GM12873 (cell line): ENCODE measurements around the gene NSUN3.

ENCODE experiments used
- TF ChIP-seq, protein P1 (sequence below): IDR thresholded peaks from 2 replicates; pipeline ENCODE4 v1.5.1; 2012; ENCODE audit warnings: low read depth, mild to moderate bottlenecking, moderate library complexity, low read length, control low read depth; ENCODE audit not compliant: insufficient read depth; ENCODE audit errors: missing control alignments

The NSUN3 gene

DNA sequence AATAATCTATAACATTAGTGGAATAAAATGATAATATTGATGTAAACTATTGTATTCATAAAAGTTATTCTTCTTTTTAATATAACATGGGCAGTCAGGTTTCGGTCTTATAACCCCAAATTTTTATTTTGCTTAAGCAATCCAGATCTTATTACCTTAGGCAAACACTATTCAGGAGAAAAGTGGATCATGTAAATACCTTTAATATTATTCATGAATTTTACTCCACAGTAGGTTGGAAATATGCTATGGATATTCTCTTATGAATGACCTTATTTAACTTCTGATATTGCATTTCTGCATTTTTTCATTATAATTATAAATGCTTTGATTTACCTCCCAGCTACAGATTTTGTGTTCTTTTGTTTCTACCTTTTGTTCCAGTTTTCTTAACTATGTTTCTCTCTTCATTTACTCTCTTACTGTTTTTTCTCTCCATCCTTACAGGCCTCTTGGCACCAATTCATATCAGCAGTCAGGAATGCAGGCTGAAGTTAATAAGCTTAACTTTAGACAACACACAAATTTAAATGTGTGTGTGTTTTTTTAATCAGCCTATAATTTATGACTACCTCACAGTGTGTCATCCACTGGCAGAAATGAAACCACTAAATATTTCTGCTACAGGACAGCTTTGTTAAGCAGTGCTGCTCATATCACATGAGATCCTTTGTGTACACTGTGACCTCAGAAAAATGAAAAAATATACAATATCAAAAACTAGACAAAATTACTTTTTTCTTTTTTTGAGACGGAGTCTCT, 111.0 kb downstream of the NSUN3 start:
- TF ChIP-seq, protein P1, sequence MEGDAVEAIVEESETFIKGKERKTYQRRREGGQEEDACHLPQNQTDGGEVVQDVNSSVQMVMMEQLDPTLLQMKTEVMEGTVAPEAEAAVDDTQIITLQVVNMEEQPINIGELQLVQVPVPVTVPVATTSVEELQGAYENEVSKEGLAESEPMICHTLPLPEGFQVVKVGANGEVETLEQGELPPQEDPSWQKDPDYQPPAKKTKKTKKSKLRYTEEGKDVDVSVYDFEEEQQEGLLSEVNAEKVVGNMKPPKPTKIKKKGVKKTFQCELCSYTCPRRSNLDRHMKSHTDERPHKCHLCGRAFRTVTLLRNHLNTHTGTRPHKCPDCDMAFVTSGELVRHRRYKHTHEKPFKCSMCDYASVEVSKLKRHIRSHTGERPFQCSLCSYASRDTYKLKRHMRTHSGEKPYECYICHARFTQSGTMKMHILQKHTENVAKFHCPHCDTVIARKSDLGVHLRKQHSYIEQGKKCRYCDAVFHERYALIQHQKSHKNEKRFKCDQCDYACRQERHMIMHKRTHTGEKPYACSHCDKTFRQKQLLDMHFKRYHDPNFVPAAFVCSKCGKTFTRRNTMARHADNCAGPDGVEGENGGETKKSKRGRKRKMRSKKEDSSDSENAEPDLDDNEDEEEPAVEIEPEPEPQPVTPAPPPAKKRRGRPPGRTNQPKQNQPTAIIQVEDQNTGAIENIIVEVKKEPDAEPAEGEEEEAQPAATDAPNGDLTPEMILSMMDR, result no peak

- TF ChIP-seq, protein P1, result no peak
Observed at GRCh38 chr3:94175677-94176076, 112.8 kb downstream of the NSUN3 start.

DNA sequence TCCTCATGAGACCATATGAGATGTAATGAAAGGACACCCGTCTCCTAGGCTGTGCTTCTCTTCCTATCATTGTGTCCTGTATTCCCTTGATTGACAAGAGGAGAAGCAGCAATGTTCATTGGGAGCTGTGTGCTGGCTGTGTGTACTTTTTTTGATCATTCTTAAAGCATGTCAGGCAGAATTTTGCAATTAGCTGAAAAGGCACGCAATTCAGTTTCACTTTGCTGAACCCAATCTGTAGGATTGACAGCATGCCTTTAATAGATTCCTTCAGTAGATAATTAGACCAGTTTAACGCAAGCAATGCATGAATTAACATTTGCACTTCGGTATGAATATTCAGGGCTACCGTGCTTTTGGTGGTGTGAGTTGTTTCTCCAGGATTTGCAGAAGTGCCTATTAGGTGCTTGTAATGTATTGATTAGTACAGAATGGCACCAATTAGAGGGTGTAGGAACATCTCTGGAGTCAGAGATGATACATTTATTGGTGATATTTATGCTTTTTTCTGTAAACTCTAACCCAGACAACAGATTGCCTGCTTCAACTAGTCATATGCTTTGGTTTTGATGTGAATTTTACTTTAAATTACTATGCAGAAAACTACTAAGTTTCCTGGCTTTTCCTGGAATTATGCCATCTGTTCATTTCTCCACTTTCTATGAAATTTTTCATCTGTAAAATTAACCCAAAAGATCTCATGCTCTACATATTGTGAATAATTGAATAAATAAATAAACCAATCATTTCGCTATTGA, 114.3 kb downstream of the NSUN3 start:
- TF ChIP-seq, protein P1, result no peak
